Measurements from ENCODE around the gene SULT6B1. TPM values are rescaled to one million over a fixed set of nuclear protein-coding genes. Genes with fewer than 3 reads are reported as not detected.

Gene SULT6B1
- total RNA-seq, 1 experiment from 2014 or later = not detected

GRCh38 chr2:37181726-37182684, 6.5 kb downstream of the SULT6B1 start:
- H3K27me3 ChIP-seq = 0 out of 2 replicates have a peak, but pooled peaks cover 3% of the 10 kb centered on the region
- no peaks in the 10 kb centered on the region for H3K9me3 ChIP-seq (replicated peaks)
- H3K27ac ChIP-seq = no peak overlapping the region
- peak; percentile 22 to 61 for DNase-seq
- no peaks in the 10 kb centered on the region for H3K4me1 ChIP-seq
- no peaks in the 10 kb centered on the region for H3K36me3 ChIP-seq
- no peak overlapping the region for H3K4me3 ChIP-seq

DNA sequence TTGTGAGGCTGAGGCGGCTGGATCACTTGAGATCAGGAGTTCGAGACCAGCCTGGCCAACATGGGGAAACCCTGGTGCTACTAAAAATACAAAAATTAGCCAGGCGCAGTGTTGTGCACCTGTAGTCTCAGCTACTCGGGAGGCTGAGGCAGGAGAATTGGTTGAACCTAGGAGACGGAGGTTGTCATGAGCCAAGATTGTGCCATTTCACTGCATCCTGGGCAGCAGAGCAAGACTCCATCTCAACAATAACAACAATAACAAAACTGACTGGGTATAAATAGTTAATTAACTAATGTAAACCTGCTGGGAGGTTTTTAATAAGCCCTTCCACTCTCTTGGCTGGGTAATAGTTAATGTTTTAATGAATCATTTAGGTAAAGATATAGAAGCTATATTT, 7.8 kb downstream of the SULT6B1 start:
- Histone ChIP-seq H3K4me3 (no peak overlapping the region), H3K36me3 (no peaks in the 10 kb centered on the region), H3K9me3 (replicated peaks) (no peaks in the 10 kb centered on the region), H3K27ac (no peak overlapping the region), H3K27me3 (0 out of 2 replicates have a peak, but pooled peaks cover 6% of the 10 kb centered on the region), H3K4me1 (no peaks in the 10 kb centered on the region)
- no peak for DNase-seq

DNA sequence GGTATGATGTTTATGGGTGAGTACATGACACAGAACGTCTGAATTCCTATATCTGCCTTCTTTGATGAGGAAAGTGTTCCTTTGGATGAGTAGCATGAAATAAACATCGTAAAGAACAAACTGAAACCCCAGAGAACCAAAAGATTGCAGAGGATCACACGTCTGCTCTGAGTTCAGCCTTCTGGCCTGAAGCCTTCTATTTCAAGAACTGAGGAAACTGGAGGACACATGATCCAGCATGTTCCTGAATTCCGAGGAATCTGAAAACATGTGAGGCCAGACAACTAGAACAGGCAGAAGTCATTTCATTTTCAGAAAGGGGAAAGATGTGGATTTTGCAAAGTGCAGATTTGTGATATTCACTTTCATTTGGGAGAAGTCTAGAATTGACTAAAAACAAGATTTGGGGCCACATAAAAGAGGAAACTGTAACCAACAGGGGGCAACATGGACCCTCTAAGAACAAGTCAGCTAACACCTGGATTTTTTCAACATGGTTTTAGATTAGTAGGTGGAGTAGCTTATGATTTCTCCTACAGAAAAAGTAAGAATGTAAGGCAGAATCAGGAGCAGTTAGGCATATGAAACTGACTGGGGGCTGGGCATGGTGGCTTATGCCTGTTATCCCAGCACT, 8.3 kb downstream of the SULT6B1 start:
- no peaks in the 10 kb centered on the region for H3K4me1 ChIP-seq
- no peak overlapping the region for H3K4me3 ChIP-seq
- no peaks in the 10 kb centered on the region for H3K9me3 ChIP-seq (replicated peaks)
- H3K27ac ChIP-seq = no peak overlapping the region
- no peak for DNase-seq
- 0 out of 2 replicates have a peak, but pooled peaks cover 6% of the 10 kb centered on the region for H3K27me3 ChIP-seq
- H3K36me3 ChIP-seq = no peaks in the 10 kb centered on the region

- H3K9me3 ChIP-seq (replicated peaks) = no peaks in the 10 kb centered on the region
- no peaks in the 10 kb centered on the region for H3K4me1 ChIP-seq
- no peak overlapping the region for H3K4me3 ChIP-seq
- no peak overlapping the region for H3K27ac ChIP-seq
- DNase-seq = peak; percentile 29 to 62
- H3K27me3 ChIP-seq = 0 out of 2 replicates have a peak, but pooled peaks cover 3% of the 10 kb centered on the region
- H3K36me3 ChIP-seq = no peaks in the 10 kb centered on the region
Measured at GRCh38 chr2:37173741-37174140, 14.7 kb downstream of the SULT6B1 start.

- DNase-seq = no peak
Measured at GRCh38 chr2:37171624-37171950, 16.9 kb downstream of the SULT6B1 start.

DNA sequence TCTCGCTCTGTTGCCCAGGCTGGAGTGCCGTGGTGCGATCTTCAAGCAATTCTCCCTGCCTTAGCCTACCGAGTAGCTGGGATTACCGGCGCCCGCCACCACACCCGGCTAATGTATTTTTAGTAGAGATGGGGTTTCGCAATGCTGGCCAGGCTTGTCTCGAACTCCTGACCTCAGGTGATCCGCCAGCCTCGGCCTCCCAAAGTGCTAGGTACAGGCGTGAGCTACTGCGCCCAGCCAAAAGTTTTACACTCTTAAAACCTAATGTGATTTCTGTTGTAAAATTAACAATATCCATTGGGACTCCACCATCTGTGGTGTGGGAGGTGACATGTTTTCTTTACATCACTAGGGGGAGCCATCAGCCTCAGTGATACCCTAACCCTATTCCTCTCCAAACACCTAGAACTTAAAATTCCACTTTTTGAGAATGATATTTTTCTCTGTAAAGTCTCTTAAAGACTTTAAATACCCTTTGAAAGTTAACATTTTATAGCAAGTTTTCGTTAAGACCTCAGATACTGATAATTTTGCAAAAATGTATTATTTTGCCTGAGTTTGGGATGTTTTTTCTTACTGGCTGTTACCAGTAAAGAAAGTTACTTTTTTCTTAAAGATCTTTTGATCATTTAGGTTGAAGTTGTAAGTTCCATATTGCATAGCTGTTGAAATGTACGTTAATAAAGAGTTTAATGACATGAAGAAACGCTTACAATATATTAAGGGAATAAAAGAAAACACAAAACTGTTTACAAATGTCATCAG, 20.1 kb downstream of the SULT6B1 start:
- no peaks in the 10 kb centered on the region for H3K36me3 ChIP-seq
- peaks cover 3% of the 10 kb centered on the region; the same call in 1 of the 2 replicates for H3K9me3 ChIP-seq (replicated peaks)
- no peaks in the 10 kb centered on the region for H3K27me3 ChIP-seq
- no peak overlapping the region for H3K4me3 ChIP-seq
- no peak overlapping the region for H3K27ac ChIP-seq
- DNase-seq = peak; percentile 45 to 78
- H3K4me1 ChIP-seq = no peaks in the 10 kb centered on the region

More at GRCh38 chr2:37171624-37171950, 16.9 kb downstream of the SULT6B1 start:
- Histone ChIP-seq H3K4me3 (no peak overlapping the region), H3K27ac (no peak overlapping the region), H3K4me1 (no peaks in the 10 kb centered on the region), H3K9me3 (replicated peaks) (no peaks in the 10 kb centered on the region), H3K27me3 (0 out of 2 replicates have a peak, but pooled peaks cover under 1% of the 10 kb centered on the region), H3K36me3 (no peaks in the 10 kb centered on the region)

DNA sequence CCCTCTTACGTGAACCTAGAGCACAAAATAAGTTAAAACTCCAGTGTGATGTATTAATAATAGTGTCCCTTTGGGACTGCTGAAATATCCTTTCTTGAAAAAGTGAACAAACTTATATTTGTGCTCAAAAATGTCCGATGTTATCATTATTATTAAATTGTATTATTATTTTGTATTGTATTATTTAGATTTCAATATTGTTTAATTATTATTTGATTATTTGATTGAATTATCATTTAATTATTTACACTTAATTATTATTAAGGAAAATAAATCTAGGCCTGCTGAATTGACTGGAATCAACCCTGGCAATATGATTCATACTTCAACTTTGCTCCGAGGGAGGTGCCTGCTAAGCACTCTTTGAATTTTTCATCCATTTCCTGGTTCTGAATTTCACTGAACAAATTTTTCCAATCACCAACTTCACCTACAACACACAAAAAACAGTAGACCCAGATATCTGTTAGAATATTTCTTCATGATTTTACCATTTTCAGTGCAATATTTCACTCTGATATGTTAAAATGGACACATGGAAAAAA, 20.8 kb downstream of the SULT6B1 start:
- Histone ChIP-seq H3K36me3 (no peaks in the 10 kb centered on the region), H3K4me3 (no peak overlapping the region), H3K27ac (no peak overlapping the region), H3K9me3 (replicated peaks) (peaks cover 3% of the 10 kb centered on the region; the same call in 1 of the 2 replicates), H3K27me3 (no peaks in the 10 kb centered on the region), H3K4me1 (no peaks in the 10 kb centered on the region)
- no peak for DNase-seq

- no peaks in the 10 kb centered on the region for H3K4me1 ChIP-seq
Measured at GRCh38 chr2:37164757-37165156, 23.7 kb downstream of the SULT6B1 start.

GRCh38 chr2:37156857-37157714, 31.4 kb downstream of the SULT6B1 start, which contains the start of gene EIF2AK2:
EIF2AK2 (minus strand) TSS chr2:37156980; CDS start chr2:37147806, 9,174 bp downstream.
- Histone ChIP-seq H3K27ac (peak within 1 kb of the TSS; percentile 42), H3K36me3 (no peaks in the 10 kb centered on the region; the same call in 1 of the 2 replicates), H3K4me3 (peak within 1 kb of the TSS; percentile 71), H3K27me3 (no peaks in the 10 kb centered on the region), H3K9me3 (replicated peaks) (no peaks in the 10 kb centered on the region), H3K4me1 (peaks cover 4% of the 10 kb centered on the region; the same call in 1 of the 2 replicates)
- DNase-seq = peak; percentile 88 to 89

More at GRCh38 chr2:37164757-37165156, 23.7 kb downstream of the SULT6B1 start:
- no peak overlapping the region for H3K4me3 ChIP-seq
- DNase-seq = no peak
- peaks cover 3% of the 10 kb centered on the region; the same call in 1 of the 2 replicates for H3K9me3 ChIP-seq (replicated peaks)
- no peaks in the 10 kb centered on the region for H3K36me3 ChIP-seq
- no peak overlapping the region for H3K27ac ChIP-seq
- H3K27me3 ChIP-seq = no peaks in the 10 kb centered on the region

GRCh38 chr2:37156071-37156856, 32.2 kb downstream of the SULT6B1 start:
- Histone ChIP-seq H3K36me3 (no peaks in the 10 kb centered on the region; the same call in 1 of the 2 replicates), H3K27ac (peak overlapping the region; percentile 38), H3K27me3 (no peaks in the 10 kb centered on the region), H3K9me3 (replicated peaks) (no peaks in the 10 kb centered on the region), H3K4me1 (peaks cover 4% of the 10 kb centered on the region; the same call in 1 of the 2 replicates), H3K4me3 (peak overlapping the region; percentile 71)
- peak; percentile 58 to 60 for DNase-seq

DNA sequence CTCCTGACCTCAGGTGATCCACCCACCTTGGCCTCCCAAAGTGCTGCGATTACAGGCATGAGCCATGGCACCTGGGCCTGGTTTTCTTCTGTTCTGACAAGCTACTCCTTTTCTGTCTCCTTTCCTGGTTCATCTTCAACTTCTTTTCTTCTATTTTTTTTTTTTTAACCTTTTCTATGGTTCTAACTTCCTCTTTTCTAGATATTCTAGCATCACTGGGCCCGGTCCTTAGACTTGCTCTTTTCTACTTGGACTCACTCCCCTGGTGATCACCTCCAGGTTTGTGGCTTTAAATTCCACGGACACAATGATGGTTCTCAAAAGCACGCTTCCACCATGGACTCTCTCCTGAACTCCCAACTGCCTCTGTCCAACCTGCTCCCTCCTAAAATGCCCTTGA, 33.7 kb downstream of the SULT6B1 start:
- no peak overlapping the region for H3K4me3 ChIP-seq
- no peaks in the 10 kb centered on the region for H3K9me3 ChIP-seq (replicated peaks)
- H3K36me3 ChIP-seq = no peaks in the 10 kb centered on the region; the same call in 1 of the 2 replicates
- no peak overlapping the region for H3K27ac ChIP-seq
- no peaks in the 10 kb centered on the region for H3K27me3 ChIP-seq
- no peak for DNase-seq
- peaks cover 4% of the 10 kb centered on the region; the same call in 1 of the 2 replicates for H3K4me1 ChIP-seq

DNA sequence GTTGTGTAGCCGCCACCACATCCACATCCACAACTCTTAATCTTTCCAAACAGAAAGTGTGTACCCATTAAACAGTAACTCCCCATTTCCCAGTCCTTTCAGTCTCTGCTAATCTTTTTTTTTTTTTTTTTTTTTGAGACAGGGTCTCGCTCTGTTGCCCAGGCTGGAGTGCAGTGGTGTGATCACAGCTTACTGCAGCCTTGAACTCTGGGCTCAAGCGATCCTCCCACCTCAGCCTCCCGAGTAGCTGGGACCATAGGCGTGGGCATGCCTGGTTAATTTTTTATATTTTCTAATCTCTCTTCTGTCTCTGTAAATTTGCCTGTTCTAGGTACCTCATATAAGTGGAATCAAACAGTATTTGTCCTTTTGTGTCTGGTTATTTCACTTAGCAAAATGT, 35.2 kb downstream of the SULT6B1 start:
- no peak overlapping the region for H3K4me3 ChIP-seq
- H3K36me3 ChIP-seq = peaks cover 2% of the 10 kb centered on the region; the same call in 1 of the 2 replicates
- H3K4me1 ChIP-seq = peaks cover 4% of the 10 kb centered on the region; the same call in 1 of the 2 replicates
- no peaks in the 10 kb centered on the region for H3K9me3 ChIP-seq (replicated peaks)
- no peaks in the 10 kb centered on the region for H3K27me3 ChIP-seq
- no peak for DNase-seq
- H3K27ac ChIP-seq = no peak overlapping the region

Data from SJCRH30 (cell line).